ENCODE data around the gene TCF4.

Gene TCF4

DNA sequence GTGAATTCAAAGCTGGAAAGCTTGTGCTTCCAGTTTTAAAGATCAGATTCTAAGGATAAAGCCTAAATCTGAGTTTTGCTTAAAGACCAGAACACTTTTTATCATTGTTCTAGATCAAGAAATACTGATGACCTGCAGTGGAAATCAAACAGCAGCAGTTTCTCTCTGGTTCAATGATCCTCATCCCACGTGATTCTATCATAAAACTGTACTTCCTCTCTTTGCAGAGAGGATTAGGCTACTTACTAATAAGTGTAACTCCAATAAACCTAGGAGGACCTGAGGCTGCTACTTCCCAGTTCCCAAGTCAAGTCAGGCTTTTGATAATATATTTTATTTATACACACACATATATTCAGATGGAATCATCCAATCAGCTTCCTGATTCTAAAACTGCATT is 81.9 kb downstream of the TCF4 start:
- no peaks in the 10 kb centered on the region for H3K36me3 ChIP-seq
- H3K9me3 ChIP-seq (ENCODE audit: severe bottlenecking), result no peaks in the 10 kb centered on the region
- TF ChIP-seq, protein P1, sequence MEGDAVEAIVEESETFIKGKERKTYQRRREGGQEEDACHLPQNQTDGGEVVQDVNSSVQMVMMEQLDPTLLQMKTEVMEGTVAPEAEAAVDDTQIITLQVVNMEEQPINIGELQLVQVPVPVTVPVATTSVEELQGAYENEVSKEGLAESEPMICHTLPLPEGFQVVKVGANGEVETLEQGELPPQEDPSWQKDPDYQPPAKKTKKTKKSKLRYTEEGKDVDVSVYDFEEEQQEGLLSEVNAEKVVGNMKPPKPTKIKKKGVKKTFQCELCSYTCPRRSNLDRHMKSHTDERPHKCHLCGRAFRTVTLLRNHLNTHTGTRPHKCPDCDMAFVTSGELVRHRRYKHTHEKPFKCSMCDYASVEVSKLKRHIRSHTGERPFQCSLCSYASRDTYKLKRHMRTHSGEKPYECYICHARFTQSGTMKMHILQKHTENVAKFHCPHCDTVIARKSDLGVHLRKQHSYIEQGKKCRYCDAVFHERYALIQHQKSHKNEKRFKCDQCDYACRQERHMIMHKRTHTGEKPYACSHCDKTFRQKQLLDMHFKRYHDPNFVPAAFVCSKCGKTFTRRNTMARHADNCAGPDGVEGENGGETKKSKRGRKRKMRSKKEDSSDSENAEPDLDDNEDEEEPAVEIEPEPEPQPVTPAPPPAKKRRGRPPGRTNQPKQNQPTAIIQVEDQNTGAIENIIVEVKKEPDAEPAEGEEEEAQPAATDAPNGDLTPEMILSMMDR (IDR thresholded peaks at IDR 0.05; ENCODE audit: low read depth, low read length), result no peak
- H3K4me3 ChIP-seq (ENCODE audit: low read depth, low read length), result no peak overlapping the region
- DNase-seq, result no peak
- H3K27ac ChIP-seq, result no peak overlapping the region
- no peaks in the 10 kb centered on the region for H3K27me3 ChIP-seq (ENCODE audit: insufficient read depth, low read depth, severe bottlenecking)

DNA sequence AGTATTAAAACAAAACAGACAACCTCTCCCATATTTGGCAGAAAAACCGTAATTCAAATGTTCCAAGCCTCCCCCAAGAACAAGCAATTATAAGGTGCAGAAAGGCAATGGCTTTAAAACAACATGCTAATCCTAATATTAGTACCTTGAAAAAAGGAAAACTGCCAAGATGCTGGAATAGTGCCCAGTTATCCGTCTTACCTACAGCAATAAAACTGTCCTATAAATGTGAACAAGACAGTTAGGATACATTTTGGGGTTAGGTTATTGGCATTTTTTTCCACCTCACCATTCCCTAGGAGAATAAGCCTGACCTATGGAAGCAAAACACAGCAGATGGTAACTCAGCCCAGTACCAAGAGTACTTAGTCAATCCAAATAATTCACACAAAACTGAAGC is 83.2 kb downstream of the TCF4 start:
- Histone ChIP-seq H3K4me3 (ENCODE audit: low read depth, low read length) (no peak overlapping the region), H3K27me3 (ENCODE audit: insufficient read depth, low read depth, severe bottlenecking) (no peaks in the 10 kb centered on the region), H3K27ac (no peak overlapping the region), H3K9me3 (ENCODE audit: severe bottlenecking) (no peaks in the 10 kb centered on the region), H3K36me3 (no peaks in the 10 kb centered on the region)
- DNase-seq, result no peak
- TF ChIP-seq, protein P1 (IDR thresholded peaks at IDR 0.05; ENCODE audit: low read depth, low read length), result no peak

DNA sequence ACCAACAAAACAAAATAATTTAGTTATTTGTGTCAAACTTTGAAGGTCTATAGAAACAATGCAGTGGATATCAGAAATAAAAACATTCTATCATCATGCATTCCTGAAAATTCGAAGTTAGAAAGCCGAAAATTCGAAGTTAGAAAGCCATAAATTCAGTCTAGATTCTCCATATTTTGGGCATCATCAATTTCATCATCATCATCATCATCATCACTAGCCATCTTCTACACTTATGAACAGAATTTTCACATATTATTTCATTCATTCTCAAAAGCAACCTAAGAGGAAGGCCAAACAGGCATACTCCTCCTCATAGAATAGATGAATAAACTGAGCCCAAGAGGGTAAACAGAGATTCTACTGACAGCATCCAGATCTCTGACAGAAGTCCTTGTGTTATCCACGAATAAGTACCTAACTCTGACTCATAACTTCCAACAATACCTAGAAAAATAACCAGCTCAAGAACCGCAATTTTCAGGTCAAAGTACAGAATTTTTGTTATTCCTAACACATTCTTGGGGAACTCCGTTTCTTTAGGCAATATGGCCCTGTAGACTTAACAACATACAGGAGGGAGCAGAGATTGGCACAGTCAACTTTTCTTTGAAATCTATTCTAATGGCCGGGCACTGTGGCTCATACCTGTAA is 84.7 kb downstream of the TCF4 start:
- no peak overlapping the region for H3K4me3 ChIP-seq (ENCODE audit: low read depth, low read length)
- H3K27me3 ChIP-seq (ENCODE audit: insufficient read depth, low read depth, severe bottlenecking), result no peaks in the 10 kb centered on the region
- DNase-seq, result no peak
- no peak overlapping the region for H3K27ac ChIP-seq
- TF ChIP-seq, protein P1 (IDR thresholded peaks at IDR 0.05; ENCODE audit: low read depth, low read length), result no peak
- no peaks in the 10 kb centered on the region for H3K36me3 ChIP-seq
- no peaks in the 10 kb centered on the region for H3K9me3 ChIP-seq (ENCODE audit: severe bottlenecking)

DNA sequence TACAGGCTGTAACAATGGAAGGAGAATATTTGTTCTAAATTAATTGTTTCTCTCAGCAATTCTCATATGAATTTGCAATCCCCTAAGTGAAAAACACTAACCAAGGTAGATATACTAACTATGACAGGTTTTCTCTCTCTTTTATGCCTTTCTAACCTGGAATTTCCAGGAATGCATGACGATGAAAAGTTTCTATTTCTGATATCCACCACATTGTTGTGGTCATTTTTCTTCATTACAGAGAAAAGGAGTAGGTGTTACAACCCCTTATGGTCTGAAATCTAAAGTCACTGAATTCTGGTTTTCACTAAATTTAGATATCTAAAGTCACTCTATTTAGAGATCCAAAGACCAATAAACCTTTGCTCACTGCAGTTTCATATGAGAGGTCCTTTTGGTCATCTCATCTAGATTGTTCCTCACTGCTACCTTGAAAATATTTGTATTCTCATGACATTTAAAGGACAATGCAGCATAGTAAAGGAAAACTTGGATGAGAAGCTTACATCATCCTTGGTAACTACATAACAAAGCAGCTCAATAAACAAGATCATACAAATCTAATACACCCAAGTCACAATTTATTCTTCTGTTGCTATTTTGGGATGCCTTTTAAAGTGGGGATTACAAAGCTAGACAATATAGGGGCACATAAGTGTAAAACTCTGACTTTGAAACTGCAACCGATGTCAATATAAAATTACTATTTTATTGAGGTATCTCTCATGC is 85.8 kb downstream of the TCF4 start:
- no peak overlapping the region for H3K27ac ChIP-seq

DNA sequence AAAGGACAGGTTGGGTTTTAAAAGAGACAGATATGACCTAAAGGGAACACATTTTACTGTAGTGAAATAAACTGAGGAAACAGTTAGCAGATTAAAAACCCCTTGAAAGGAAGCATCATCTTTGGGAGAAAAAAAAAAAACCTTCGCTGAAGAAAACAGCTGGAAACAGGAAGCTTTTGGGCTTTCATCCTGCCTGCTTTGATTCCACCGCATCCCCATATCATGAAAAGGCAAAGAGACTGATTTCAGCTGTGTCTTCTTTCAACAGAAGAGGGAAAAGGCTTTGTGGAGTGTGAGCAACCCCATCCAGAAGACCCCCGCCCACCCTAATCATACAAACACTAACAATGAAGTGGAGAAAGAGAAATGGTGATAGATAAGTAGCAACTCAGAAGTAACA is 86.4 kb downstream of the TCF4 start:
- Histone ChIP-seq H3K36me3 (no peaks in the 10 kb centered on the region), H3K27ac (no peak overlapping the region), H3K9me3 (ENCODE audit: severe bottlenecking) (no peaks in the 10 kb centered on the region), H3K27me3 (ENCODE audit: insufficient read depth, low read depth, severe bottlenecking) (no peaks in the 10 kb centered on the region), H3K4me3 (ENCODE audit: low read depth, low read length) (no peak overlapping the region)
- TF ChIP-seq, protein P1 (IDR thresholded peaks at IDR 0.05; ENCODE audit: low read depth, low read length), result no peak
- DNase-seq, result no peak

More for the DNA sequence above, 85.8 kb downstream of the TCF4 start:
- no peaks in the 10 kb centered on the region for H3K27me3 ChIP-seq (ENCODE audit: insufficient read depth, low read depth, severe bottlenecking)
- DNase-seq, result no peak
- TF ChIP-seq, protein P1 (IDR thresholded peaks at IDR 0.05; ENCODE audit: low read depth, low read length), result no peak
- H3K36me3 ChIP-seq, result no peaks in the 10 kb centered on the region
- H3K4me3 ChIP-seq (ENCODE audit: low read depth, low read length), result no peak overlapping the region
- H3K9me3 ChIP-seq (ENCODE audit: severe bottlenecking), result no peaks in the 10 kb centered on the region
